Stimulated activated naive CD8-positive, alpha-beta T cell treated with anti-CD3 and anti-CD28 coated beads, Interleukin-15, Interleukin-2, amounts not matched to agents 100 ng/mL and 50 ng/mL, for 24 hours (primary cell): ENCODE data around the gene KLHL17.
A peak's percentile ranks its signal among the peaks of the same experiment; 100 is the strongest.
"Not testable (repeated sequence)": the region's sequence is repeated elsewhere in the genome, so short reads cannot be mapped to it uniquely, and the experiment has no call there.

Experiments
- H3K27ac Mint-ChIP-seq: one replicate; pipeline ENCODE4 v1.8.0; 2021; ENCODE audit warnings: mild to moderate bottlenecking, mixed read lengths
- H3K27me3 Mint-ChIP-seq: one replicate; pipeline ENCODE4 v1.8.0; 2021; ENCODE audit warnings: mixed read lengths
- H3K36me3 Mint-ChIP-seq: one replicate; pipeline ENCODE4 v1.8.0; 2021; ENCODE audit warnings: low read depth, mixed read lengths
- H3K4me1 Mint-ChIP-seq: one replicate; pipeline ENCODE4 v1.8.0; 2021; ENCODE audit warnings: low read depth, mixed read lengths
- H3K4me3 Mint-ChIP-seq: one replicate; pipeline ENCODE4 v1.8.0; 2021; ENCODE audit warnings: mild to moderate bottlenecking, mixed read lengths
- H3K9me3 Mint-ChIP-seq: one replicate; pipeline ENCODE4 v1.8.0; 2021; ENCODE audit warnings: mixed read lengths

KLHL17 gene

GRCh38 chr1:982765-983436 lies 22.5 kb downstream of the KLHL17 start:
- Mint-ChIP-seq H3K27me3 (peaks cover 24% of the 10 kb centered on the region), H3K9me3 (no peaks in the 10 kb centered on the region), H3K27ac (peak overlapping the region; percentile 40), H3K36me3 (no peaks in the 10 kb centered on the region), H3K4me1 (no peaks in the 10 kb centered on the region), H3K4me3 (no peak overlapping the region)

- H3K27ac Mint-ChIP-seq: no peak overlapping the region
- peaks cover 33% of the 10 kb centered on the region for H3K27me3 Mint-ChIP-seq
Observed at GRCh38 chr1:983798-984475, 23.6 kb downstream of the KLHL17 start.

GRCh38 chr1:984476-984814 lies 24.1 kb downstream of the KLHL17 start:
- H3K36me3 Mint-ChIP-seq: no peaks in the 10 kb centered on the region
- no peaks in the 10 kb centered on the region for H3K4me1 Mint-ChIP-seq
- H3K27ac Mint-ChIP-seq: no peak overlapping the region
- no peak overlapping the region for H3K4me3 Mint-ChIP-seq
- no peaks in the 10 kb centered on the region for H3K9me3 Mint-ChIP-seq
- H3K27me3 Mint-ChIP-seq: peaks cover 38% of the 10 kb centered on the region

More at GRCh38 chr1:983798-984475, 23.6 kb downstream of the KLHL17 start:
- Mint-ChIP-seq H3K9me3 (no peaks in the 10 kb centered on the region), H3K36me3 (no peaks in the 10 kb centered on the region), H3K4me3 (no peak overlapping the region), H3K4me1 (no peaks in the 10 kb centered on the region)

- no peak overlapping the region for H3K27ac Mint-ChIP-seq
- peaks cover 44% of the 10 kb centered on the region for H3K27me3 Mint-ChIP-seq
- no peaks in the 10 kb centered on the region for H3K9me3 Mint-ChIP-seq
- H3K36me3 Mint-ChIP-seq: no peaks in the 10 kb centered on the region
- H3K4me1 Mint-ChIP-seq: no peaks in the 10 kb centered on the region
- no peak overlapping the region for H3K4me3 Mint-ChIP-seq
Observed at GRCh38 chr1:985126-985525, 24.7 kb downstream of the KLHL17 start.

GRCh38 chr1:988061-988460 lies 27.7 kb downstream of the KLHL17 start:
- Mint-ChIP-seq H3K27me3 (peaks cover 44% of the 10 kb centered on the region), H3K4me1 (peaks cover 13% of the 10 kb centered on the region)
- not testable (repeated sequence) for H3K9me3 Mint-ChIP-seq, H3K36me3 Mint-ChIP-seq, H3K27ac Mint-ChIP-seq, H3K4me3 Mint-ChIP-seq

GRCh38 chr1:991275-991674 lies 30.9 kb downstream of the KLHL17 start:
- not testable (repeated sequence) for H3K36me3 Mint-ChIP-seq, H3K9me3 Mint-ChIP-seq, H3K4me3 Mint-ChIP-seq, H3K27ac Mint-ChIP-seq
- Mint-ChIP-seq H3K4me1 (peaks cover 17% of the 10 kb centered on the region), H3K27me3 (peaks cover 44% of the 10 kb centered on the region)

- H3K4me3 Mint-ChIP-seq: no peak overlapping the region
- peaks cover 3% of the 10 kb centered on the region for H3K36me3 Mint-ChIP-seq
- H3K4me1 Mint-ChIP-seq: peaks cover 17% of the 10 kb centered on the region
- no peak overlapping the region for H3K27ac Mint-ChIP-seq
- H3K27me3 Mint-ChIP-seq: peaks cover 41% of the 10 kb centered on the region
- peaks cover 5% of the 10 kb centered on the region for H3K9me3 Mint-ChIP-seq
Observed at GRCh38 chr1:991895-992294, 31.5 kb downstream of the KLHL17 start.

GRCh38 chr1:992362-992761 lies 32.0 kb downstream of the KLHL17 start:
- Mint-ChIP-seq H3K27ac (peak overlapping the region; percentile 3), H3K9me3 (peaks cover 5% of the 10 kb centered on the region), H3K4me1 (peaks cover 17% of the 10 kb centered on the region), H3K4me3 (no peak overlapping the region), H3K36me3 (peaks cover 3% of the 10 kb centered on the region), H3K27me3 (peaks cover 46% of the 10 kb centered on the region)

- Mint-ChIP-seq H3K36me3 (peaks cover 3% of the 10 kb centered on the region), H3K4me3 (no peak overlapping the region), H3K4me1 (peaks cover 17% of the 10 kb centered on the region), H3K27ac (no peak overlapping the region), H3K9me3 (peaks cover 5% of the 10 kb centered on the region), H3K27me3 (peaks cover 42% of the 10 kb centered on the region)
Observed at GRCh38 chr1:993379-993995, 33.1 kb downstream of the KLHL17 start.

GRCh38 chr1:994546-994945 lies 34.2 kb downstream of the KLHL17 start:
- not testable (repeated sequence) for H3K4me3 Mint-ChIP-seq, H3K9me3 Mint-ChIP-seq, H3K27ac Mint-ChIP-seq, H3K36me3 Mint-ChIP-seq
- peaks cover 17% of the 10 kb centered on the region for H3K4me1 Mint-ChIP-seq
- H3K27me3 Mint-ChIP-seq: peaks cover 31% of the 10 kb centered on the region

- H3K27ac Mint-ChIP-seq: no peak overlapping the region
- H3K4me3 Mint-ChIP-seq: no peak overlapping the region
- peaks cover 21% of the 10 kb centered on the region for H3K4me1 Mint-ChIP-seq
- H3K27me3 Mint-ChIP-seq: peaks cover 29% of the 10 kb centered on the region
- peaks cover 5% of the 10 kb centered on the region for H3K9me3 Mint-ChIP-seq
- peaks cover 3% of the 10 kb centered on the region for H3K36me3 Mint-ChIP-seq
Observed at GRCh38 chr1:995665-996633, 35.6 kb downstream of the KLHL17 start.

GRCh38 chr1:996851-997712 lies 36.7 kb downstream of the KLHL17 start:
- Mint-ChIP-seq H3K4me3 (no peak overlapping the region), H3K9me3 (peaks cover 5% of the 10 kb centered on the region), H3K4me1 (peaks cover 15% of the 10 kb centered on the region), H3K36me3 (peaks cover 3% of the 10 kb centered on the region), H3K27me3 (peaks cover 28% of the 10 kb centered on the region), H3K27ac (no peak overlapping the region)

GRCh38 chr1:997713-997992 lies 37.3 kb downstream of the KLHL17 start:
- Mint-ChIP-seq H3K27me3 (peaks cover 30% of the 10 kb centered on the region), H3K4me3 (no peak overlapping the region), H3K36me3 (no peaks in the 10 kb centered on the region), H3K9me3 (peaks cover 3% of the 10 kb centered on the region), H3K27ac (no peak overlapping the region), H3K4me1 (peaks cover 9% of the 10 kb centered on the region)
